ENCODE results near the gene VRK3. TPM values are rescaled to one million over a fixed set of nuclear protein-coding genes. Genes with fewer than 3 reads are reported as not detected.

Gene VRK3
- total RNA-seq, 1 experiment from 2014 or later: 62.5 TPM

GRCh38 chr19:49978324-49978723 is 46.8 kb downstream of the VRK3 start:
- H3K9me3 ChIP-seq (ENCODE audit: insufficient read depth, low read depth): no peaks in the 10 kb centered on the region
- no peak overlapping the region for H3K4me2 ChIP-seq
- H3K4me3 ChIP-seq: no peak overlapping the region
- H3K9me2 ChIP-seq (ENCODE audit: insufficient read depth): no peaks in the 10 kb centered on the region
- intact Hi-C loops (cut with micrococcal nuclease; ENCODE audit: unreplicated experiment): no loop called here
- no peak for DNase-seq
- BruUV-seq (replicated peaks): no TSS peak
- no peaks in the 10 kb centered on the region for H3F3A ChIP-seq (ENCODE audit: insufficient read depth, low read depth)
- no peak for TF ChIP-seq EZH2 (IDR thresholded peaks at IDR 0.05; ENCODE audit: low read depth)
- TF ChIP-seq CTCF (conservative IDR thresholded peaks at IDR 0.05): no peak
- no peak overlapping the region for H3K27ac ChIP-seq
- H3K4me1 ChIP-seq (replicated peaks; ENCODE audit: insufficient read depth): no peaks in the 10 kb centered on the region
- peaks cover 3% of the 10 kb centered on the region for H4K20me1 ChIP-seq (ENCODE audit: insufficient read depth)
- peaks cover 7% of the 10 kb centered on the region for H3K27me3 ChIP-seq (ENCODE audit: insufficient read depth, low read depth)
- no peak overlapping the region for H2AFZ ChIP-seq
- H3K36me3 ChIP-seq (ENCODE audit: low read depth): 0 out of 2 replicates have a peak, but pooled peaks cover 3% of the 10 kb centered on the region
- ChIA-PET POLR2A (ENCODE audit: unreplicated experiment) (no interaction called here), CTCF (no interaction called here)
- H3K79me2 ChIP-seq (ENCODE audit: low read depth): no peaks in the 10 kb centered on the region

- TF ChIP-seq EZH2 (IDR thresholded peaks at IDR 0.05; ENCODE audit: low read depth) (no peak), CTCF (conservative IDR thresholded peaks at IDR 0.05) (no peak)
- DNase-seq: no peak
- intact Hi-C loops (cut with micrococcal nuclease; ENCODE audit: unreplicated experiment): no loop called here
- Histone ChIP-seq H3K4me3 (no peak overlapping the region), H3K36me3 (ENCODE audit: low read depth) (0 out of 2 replicates have a peak, but pooled peaks cover 3% of the 10 kb centered on the region), H2AFZ (no peak overlapping the region), H3K79me2 (ENCODE audit: low read depth) (no peaks in the 10 kb centered on the region), H3K9me2 (ENCODE audit: insufficient read depth) (no peaks in the 10 kb centered on the region), H3K9me3 (ENCODE audit: insufficient read depth, low read depth) (no peaks in the 10 kb centered on the region), H3K4me1 (replicated peaks; ENCODE audit: insufficient read depth) (no peaks in the 10 kb centered on the region), H3K27ac (no peak overlapping the region), H3K4me2 (no peak overlapping the region), H3K27me3 (ENCODE audit: insufficient read depth, low read depth) (peaks cover 11% of the 10 kb centered on the region), H3F3A (ENCODE audit: insufficient read depth, low read depth) (no peaks in the 10 kb centered on the region), H4K20me1 (ENCODE audit: insufficient read depth) (no peaks in the 10 kb centered on the region; the same call in 1 of the 2 replicates)
- BruUV-seq (replicated peaks): no TSS peak
- ChIA-PET POLR2A (ENCODE audit: unreplicated experiment) (no interaction called here), CTCF (no interaction called here)
These were observed 47.3 kb downstream of the VRK3 start for GRCh38 chr19:49977881-49978280.

- Histone ChIP-seq H3K27ac (no peak overlapping the region), H3K36me3 (ENCODE audit: low read depth) (0 out of 2 replicates have a peak, but pooled peaks cover 3% of the 10 kb centered on the region), H3K27me3 (ENCODE audit: insufficient read depth, low read depth) (peaks cover 19% of the 10 kb centered on the region), H3F3A (ENCODE audit: insufficient read depth, low read depth) (no peaks in the 10 kb centered on the region), H3K79me2 (ENCODE audit: low read depth) (no peaks in the 10 kb centered on the region), H3K9me3 (ENCODE audit: insufficient read depth, low read depth) (no peaks in the 10 kb centered on the region), H3K9me2 (ENCODE audit: insufficient read depth) (no peaks in the 10 kb centered on the region), H2AFZ (no peak overlapping the region), H4K20me1 (ENCODE audit: insufficient read depth) (no peaks in the 10 kb centered on the region; the same call in 1 of the 2 replicates), H3K4me2 (no peak overlapping the region), H3K4me1 (replicated peaks; ENCODE audit: insufficient read depth) (no peaks in the 10 kb centered on the region), H3K4me3 (no peak overlapping the region)
- ChIA-PET POLR2A (ENCODE audit: unreplicated experiment) (no interaction called here), CTCF (no interaction called here)
- intact Hi-C loops (cut with micrococcal nuclease; ENCODE audit: unreplicated experiment): no loop called here
- TF ChIP-seq CTCF (conservative IDR thresholded peaks at IDR 0.05) (no peak), EZH2 (IDR thresholded peaks at IDR 0.05; ENCODE audit: low read depth) (no peak)
- DNase-seq: no peak
- no TSS peak for BruUV-seq (replicated peaks)
These were observed 48.1 kb downstream of the VRK3 start for GRCh38 chr19:49977076-49977475.

Measured in PC-9 (cell line).